Psoas muscle (tissue), 8 donors: ENCODE measurements around the gene HIVEP1. TPM values are rescaled to one million over a fixed set of nuclear protein-coding genes. Genes with fewer than 3 reads are reported as not detected.

Source experiments
- ATAC-seq, 4 donors: fragments of 200-7000 bp; cut with Tn5 transposase; one replicate each; pipeline ENCODE4 v1.9.1; 2020; ENCODE audit warnings: moderate library complexity in 3 of 4, mild to moderate bottlenecking in 2 of 4
- DNase-seq, 2 donors: peaks; one replicate each; pipeline ENCODE4 v3.0.0-alpha.2; 2020
- H3K27ac ChIP-seq: fragments of 200-600 bp; one replicate; pipeline ENCODE4 v1.8.0; 2022
- H3K27me3 ChIP-seq, 3 donors: fragments of 200-600 bp in 1 of 3; one replicate each; pipeline versions ENCODE4 v1.6.1 to v1.8.0; 2013 to 2022; ENCODE audit warnings: low read length in 2 of 3, mild to moderate bottlenecking in 2 of 3, moderate library complexity in 1 of 3; ENCODE audit not compliant: insufficient read depth in 3 of 3
- H3K36me3 ChIP-seq, 2 donors: fragments of 200-600 bp in 1 of 2; one replicate each; pipeline versions ENCODE4 v1.6.1 to v1.8.0; 2013 to 2022; ENCODE audit warnings: low read depth in 1 of 2, mild to moderate bottlenecking in 1 of 2, moderate library complexity in 1 of 2; ENCODE audit not compliant: insufficient read depth in 1 of 2
- H3K4me1 ChIP-seq: fragments of 200-600 bp; one replicate; pipeline ENCODE4 v1.8.0; 2022
- H3K4me3 ChIP-seq: fragments of 200-600 bp; one replicate; pipeline ENCODE4 v1.8.0; 2022; ENCODE audit warnings: mild to moderate bottlenecking
- H3K9me3 ChIP-seq: fragments of 200-600 bp; one replicate; pipeline ENCODE4 v1.8.0; 2022
- WGBS, 3 donors: extraction: QIAGEN DNeasy Blood & Tissue Kit; methylation state at CpG; one replicate each; pipeline versions ENCODE4 v1.1.6 to v1.1.7; 2013; 5-methylcytosine and 5-hydroxymethylcytosine counted together
- intact Hi-C, 2 donors: fragments of 100-400 bp; cut with DNase I; formaldehyde crosslinking; loops; one replicate each; pipeline versions ENCODE4 v1.11.0 to v1.14.2; 2022
- polyA plus RNA-seq, 3 donors: library from polyadenylated mRNA; stranded (reverse); fragments of 200-250 nt; gene quantifications; one replicate each; pipeline ENCODE4 v1.2.3, GENCODE V29; 2013
- total RNA-seq, 4 donors: library from RNA; stranded (reverse); fragmentation: NEBNext Ultra II Directional in 2 of 4; extraction: Animal tissue kit (Norgen Biotek cat#: 25700) in 2 of 4; gene quantifications; one replicate each; pipeline versions ENCODE4 v1.2.1 to v1.2.4, GENCODE V29; 2021 to 2023
- TF ChIP-seq, protein P1 (sequence below): fragments of 200-600 bp; IDR thresholded peaks from one replicate; pipeline ENCODE4 v1.8.0; 2022; ENCODE audit warnings: antibody characterized with exemption
- donor health status: healthy with polysubstance abuse.
- donor health status: DM: no; HTN: no; CAD: no; lungs with moderate emphysema.
- donor health status: Bipolar disorder and iron deficiency.
- donor health status: healthy.
- donor health status: DM: yes; HTN: yes; CAD: no.
- donor health status: DM: no; HTN: no; CAD: no.
- donor health status: DM: no; HTN: no; CAD: no.
- donor health status: DM: yes; HTN: yes; CAD: no.

Gene HIVEP1
- total and polyA plus RNA-seq, 7 donors: 4.0 to 13.1 (median 6.7) TPM

DNA sequence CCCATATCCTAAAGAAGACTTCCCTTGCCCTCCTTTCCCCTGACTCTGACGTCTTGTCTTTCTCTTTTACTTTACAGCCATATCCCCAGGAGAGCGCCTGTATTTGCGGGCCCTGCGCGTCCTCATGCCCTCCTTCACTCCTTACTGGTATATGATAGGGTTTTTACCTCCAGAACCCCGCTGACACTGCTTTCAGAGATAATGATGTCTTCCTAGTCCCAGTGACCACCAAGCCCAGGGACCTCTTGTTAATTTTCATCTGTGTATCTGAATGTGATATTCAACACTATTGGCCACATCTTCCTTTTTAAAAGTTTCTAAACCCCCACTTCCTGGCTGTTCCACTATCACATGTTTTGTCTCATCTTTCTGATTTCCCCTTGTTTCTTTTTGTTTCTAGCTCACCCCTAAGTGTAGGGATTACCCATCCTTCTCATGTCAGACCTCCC is 102.0 kb downstream of the HIVEP1 start:
- Histone ChIP-seq H3K4me3 (no peak overlapping the region), H3K27me3 (no peaks in the 10 kb centered on the region), H3K9me3 (peaks cover 9% of the 10 kb centered on the region), H3K36me3 (peaks cover 0 to 12% of the 10 kb centered on the region in 2 donors), H3K4me1 (no peaks in the 10 kb centered on the region), H3K27ac (no peak overlapping the region)
- intact Hi-C loops: no loop called here
- WGBS, 3 donors: 94 to 96% (median 95%) methylated on average over 6 of the region's 6 CpGs
- TF ChIP-seq, protein P1, sequence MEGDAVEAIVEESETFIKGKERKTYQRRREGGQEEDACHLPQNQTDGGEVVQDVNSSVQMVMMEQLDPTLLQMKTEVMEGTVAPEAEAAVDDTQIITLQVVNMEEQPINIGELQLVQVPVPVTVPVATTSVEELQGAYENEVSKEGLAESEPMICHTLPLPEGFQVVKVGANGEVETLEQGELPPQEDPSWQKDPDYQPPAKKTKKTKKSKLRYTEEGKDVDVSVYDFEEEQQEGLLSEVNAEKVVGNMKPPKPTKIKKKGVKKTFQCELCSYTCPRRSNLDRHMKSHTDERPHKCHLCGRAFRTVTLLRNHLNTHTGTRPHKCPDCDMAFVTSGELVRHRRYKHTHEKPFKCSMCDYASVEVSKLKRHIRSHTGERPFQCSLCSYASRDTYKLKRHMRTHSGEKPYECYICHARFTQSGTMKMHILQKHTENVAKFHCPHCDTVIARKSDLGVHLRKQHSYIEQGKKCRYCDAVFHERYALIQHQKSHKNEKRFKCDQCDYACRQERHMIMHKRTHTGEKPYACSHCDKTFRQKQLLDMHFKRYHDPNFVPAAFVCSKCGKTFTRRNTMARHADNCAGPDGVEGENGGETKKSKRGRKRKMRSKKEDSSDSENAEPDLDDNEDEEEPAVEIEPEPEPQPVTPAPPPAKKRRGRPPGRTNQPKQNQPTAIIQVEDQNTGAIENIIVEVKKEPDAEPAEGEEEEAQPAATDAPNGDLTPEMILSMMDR: no peak
- DNase-seq: no peak
- no peak for ATAC-seq

DNA sequence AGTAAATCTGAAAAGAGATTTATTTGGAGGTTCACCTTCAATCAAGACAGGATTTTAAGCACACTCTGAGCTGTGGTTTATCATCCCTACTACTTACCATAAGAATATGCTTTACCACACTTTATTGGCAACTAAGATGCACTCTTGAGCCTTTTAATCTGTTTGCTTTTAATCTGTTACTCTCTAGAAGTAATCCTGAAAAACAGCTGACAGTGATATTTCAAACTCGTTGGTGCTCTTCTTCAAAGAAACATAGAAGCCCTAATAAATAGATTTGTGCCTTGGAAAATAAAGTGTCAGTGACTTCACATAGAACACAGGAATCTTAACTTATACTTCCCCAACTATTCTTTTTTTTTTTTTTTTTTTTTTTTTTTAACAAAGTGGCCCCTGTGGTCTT is 102.9 kb downstream of the HIVEP1 start:
- no peaks in the 10 kb centered on the region for H3K4me1 ChIP-seq
- DNase-seq (no peak), ATAC-seq (no peak)
- H3K4me3 ChIP-seq: no peak overlapping the region
- intact Hi-C loops: no loop called here
- peaks cover 0 to 7% of the 10 kb centered on the region in 2 donors for H3K36me3 ChIP-seq
- H3K27ac ChIP-seq: no peak overlapping the region
- H3K9me3 ChIP-seq: peaks cover 9% of the 10 kb centered on the region
- TF ChIP-seq, protein P1: no peak
- no peaks in the 10 kb centered on the region for H3K27me3 ChIP-seq
- WGBS, 3 donors: 44 to 64% (median 53%) methylated on average over 1 of the region's 1 CpG

DNA sequence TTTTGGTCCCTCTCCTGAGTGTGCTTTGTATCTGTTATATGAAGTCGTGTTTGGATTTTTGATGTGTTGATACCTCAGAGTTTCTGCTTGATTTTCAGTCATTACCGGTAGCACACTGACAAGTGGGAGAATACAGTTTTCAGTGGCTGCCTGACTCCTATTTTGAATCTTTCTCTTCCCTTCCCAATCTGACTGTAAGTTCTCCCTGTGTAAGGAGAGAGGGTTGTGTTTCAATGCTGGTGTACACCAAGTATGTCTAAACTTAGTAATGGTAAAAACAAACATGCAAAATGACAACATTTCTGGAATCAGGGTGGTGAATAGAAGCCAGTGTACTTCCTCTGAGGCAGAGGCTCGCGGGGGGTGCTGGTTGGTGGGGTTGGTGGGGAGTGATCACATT is 103.4 kb downstream of the HIVEP1 start:
- Histone ChIP-seq H3K4me1 (no peaks in the 10 kb centered on the region), H3K27me3 (no peaks in the 10 kb centered on the region), H3K9me3 (peaks cover 9% of the 10 kb centered on the region), H3K27ac (no peak overlapping the region), H3K36me3 (peaks cover 0 to 8% of the 10 kb centered on the region in 2 donors), H3K4me3 (no peak overlapping the region)
- WGBS, 3 donors: 96 to 99% (median 98%) methylated on average over 4 of the region's 4 CpGs
- intact Hi-C loops: no loop called here
- TF ChIP-seq, protein P1: no peak
- no peak for DNase-seq
- ATAC-seq: no peak

DNA sequence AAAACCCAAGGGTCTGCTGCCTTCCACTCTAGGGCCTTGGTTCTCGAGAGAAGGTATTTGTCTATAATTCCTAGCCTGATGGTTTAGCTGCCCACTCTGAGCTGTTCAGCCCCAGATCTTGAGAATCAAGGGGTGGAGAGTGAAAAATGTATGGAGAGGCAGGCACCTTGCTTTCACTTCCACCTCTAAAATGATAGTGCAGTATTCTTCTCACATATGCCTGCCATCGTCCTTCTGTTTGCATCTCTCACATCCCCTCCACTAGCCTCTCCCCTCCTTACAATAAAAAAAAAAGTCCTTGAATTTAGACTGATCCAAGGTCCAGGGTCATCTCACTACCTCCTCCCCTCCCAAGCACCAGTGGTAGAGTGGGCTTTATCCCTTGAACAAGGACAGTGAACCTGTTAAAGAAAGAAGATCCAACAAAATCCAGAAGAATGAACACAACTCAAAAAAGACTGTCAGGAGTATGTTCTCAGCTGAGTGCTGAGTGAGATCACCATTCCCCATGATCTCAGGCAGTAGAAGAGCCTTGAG is 104.2 kb downstream of the HIVEP1 start:
- TF ChIP-seq, protein P1: no peak
- H3K9me3 ChIP-seq: peaks cover 9% of the 10 kb centered on the region
- no peak for ATAC-seq
- no peaks in the 10 kb centered on the region for H3K27me3 ChIP-seq
- intact Hi-C loops: no loop called here
- no peak overlapping the region for H3K27ac ChIP-seq
- no peak overlapping the region for H3K4me3 ChIP-seq
- peaks cover 5 to 16% of the 10 kb centered on the region in 2 donors for H3K36me3 ChIP-seq
- no peak for DNase-seq
- no peaks in the 10 kb centered on the region for H3K4me1 ChIP-seq
- 93 to 98% (median 95%) methylated on average over 2 of the region's 2 CpGs for WGBS, 3 donors

DNA sequence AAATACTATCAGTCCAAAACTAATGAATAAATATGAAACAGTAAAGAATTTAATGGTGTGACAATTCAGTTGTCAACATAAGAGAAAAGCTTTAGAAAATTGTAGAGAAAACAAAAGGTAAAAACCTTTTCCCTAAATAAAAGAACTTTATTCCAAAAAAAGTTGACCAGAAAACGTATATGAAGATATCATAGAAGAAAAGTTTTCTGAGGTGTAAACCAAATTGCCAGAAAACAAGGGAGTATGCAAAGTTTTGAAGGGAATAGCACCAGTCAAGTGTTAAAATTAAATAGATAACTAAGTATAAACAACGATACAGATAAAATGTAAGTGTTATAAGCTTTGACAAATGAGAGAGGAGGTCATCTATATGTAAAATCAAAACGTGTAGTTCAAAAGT is 104.9 kb downstream of the HIVEP1 start:
- no peak for DNase-seq
- peaks cover 9% of the 10 kb centered on the region for H3K9me3 ChIP-seq
- no peak overlapping the region for H3K4me3 ChIP-seq
- intact Hi-C loops: no loop called here
- ATAC-seq: no peak
- WGBS, 3 donors: 92 to 95% (median 94%) methylated on average over 3 of the region's 3 CpGs
- no peaks in the 10 kb centered on the region for H3K4me1 ChIP-seq
- H3K27ac ChIP-seq: no peak overlapping the region
- no peaks in the 10 kb centered on the region for H3K27me3 ChIP-seq
- TF ChIP-seq, protein P1: no peak
- H3K36me3 ChIP-seq: peaks cover 5 to 20% of the 10 kb centered on the region in 2 donors
